H1 (cell line): ENCODE data around the gene ALS2CL. TPM values are rescaled to one million over a fixed set of nuclear protein-coding genes. Genes with fewer than 3 reads are reported as not detected.

Experiments
- ATF3 ChIP-seq: IDR thresholded peaks from 2 replicates; pipeline ENCODE4 v1.6.1; 2011; ENCODE audit warnings: low read depth, mild to moderate bottlenecking, low read length; ENCODE audit not compliant: insufficient read depth
- CHD2 ChIP-seq: IDR thresholded peaks from 2 replicates; pipeline ENCODE4 v1.6.1; 2012; ENCODE audit warnings: low read length, improper control_type of control experiment
- CHD7 ChIP-seq: fragments of 300-600 bp; sonication (generic); IDR thresholded peaks from 2 replicates; pipeline ENCODE4 v1.7.1; 2012; ENCODE audit warnings: low read length, moderate library complexity, mild to moderate bottlenecking, inconsistent platforms; ENCODE audit not compliant: insufficient replicate concordance
- FOSL1 ChIP-seq: IDR thresholded peaks from 2 replicates; pipeline ENCODE4 v1.6.1; 2011; ENCODE audit warnings: mild to moderate bottlenecking, low read depth, low read length, moderate library complexity; ENCODE audit not compliant: insufficient read depth
- GABPA ChIP-seq: IDR thresholded peaks from 2 replicates; pipeline ENCODE4 v1.6.1; 2011; ENCODE audit warnings: mild to moderate bottlenecking, low read length, moderate library complexity, borderline replicate concordance; ENCODE audit not compliant: insufficient read depth
- NANOG ChIP-seq: IDR thresholded peaks from 2 replicates; pipeline ENCODE4 v1.6.1; 2011; ENCODE audit warnings: low read length, low read depth, mild to moderate bottlenecking, inconsistent platforms; ENCODE audit not compliant: insufficient read depth, poor library complexity, severe bottlenecking
- RXRA ChIP-seq: IDR thresholded peaks from 2 replicates; pipeline ENCODE4 v1.6.1; 2011; ENCODE audit warnings: low read depth, mild to moderate bottlenecking, low read length, moderate library complexity; ENCODE audit not compliant: insufficient read depth
- SIN3A ChIP-seq, 2 experiments: IDR thresholded peaks in 1 of 2; conservative IDR thresholded peaks in 1 of 2; 2 replicates each; pipeline ENCODE4 v1.6.1; 2011 to 2012; ENCODE audit warnings: low read length in 2 of 2, improper control_type of control experiment in 1 of 2, low read depth in 1 of 2, mild to moderate bottlenecking in 1 of 2
- SIX5 ChIP-seq: IDR thresholded peaks from 2 replicates; pipeline ENCODE4 v1.6.1; 2011; ENCODE audit warnings: mild to moderate bottlenecking, low read depth, low read length
- TBP ChIP-seq: IDR thresholded peaks from 2 replicates; pipeline ENCODE4 v1.6.1; 2011; ENCODE audit warnings: low read depth, low read length, improper control_type of control experiment
- polyA plus RNA-seq, 7 experiments: library from polyadenylated mRNA; depleted of rRNA in 3 of 7; stranded (reverse) in 5 of 7; unstranded in 2 of 7; fragments of >200 nt in 5 of 7; fragments of 200-250 nt in 2 of 7; gene quantifications; 1 replicate in 5 of 7; 2 replicates in 1 of 7; 4 replicates in 1 of 7; pipeline versions ENCODE4 v1.2.1 to v1.2.3, GENCODE V29; 2011 to 2013; ENCODE audit warnings: missing spikeins in 2 of 7, mixed read lengths in 2 of 7
- total RNA-seq: library from RNA; stranded (reverse); fragmentation: NEBNext Ultra II Directional; extraction: Animal tissue kit (Norgen Biotek cat#: 25700); gene quantifications from 2 replicates; pipeline ENCODE4 v1.2.1, GENCODE V29; 2021

ALS2CL gene
- total and polyA plus RNA-seq, 2 of the 8 experiments (the other 6 are each of a cell fraction or from before 2014, with no cell fraction given), result 4.8 to 5.4 TPM

GRCh38 chr3:46682974-46683373 is 10.5 kb downstream of the ALS2CL start (continued):
- TF ChIP-seq CHD7 (no peak), RXRA (no peak), GABPA (no peak), SIX5 (no peak), TBP (no peak), SIN3A (conservative IDR thresholded peaks at IDR 0.05 in 1 of 2, IDR thresholded peaks at IDR 0.05 in 1 of 2; ENCODE audit: low read depth in 1 of 2, low read length in 2 of 2) (no peak), FOSL1 (no peak), NANOG (no peak), ATF3 (no peak), CHD2 (no peak)
